GM23338 (cell line): Measurements from ENCODE around the gene NEK6. TPM values are rescaled to one million over a fixed set of nuclear protein-coding genes. Genes with fewer than 3 reads are reported as not detected.

Source experiments
- ATAC-seq: fragments of 200-7000 bp; cut with Tn5 transposase; 3 replicates; pipeline ENCODE4 v1.9.1; 2020
- DNase-seq: peaks from one replicate; pipeline ENCODE4 v3.0.0-alpha.2; 2015; ENCODE audit warnings: low spot score
- H2AFZ ChIP-seq: fragments of 200-600 bp; sonication (generic); 2 replicates; pipeline ENCODE4 v1.8.0; 2016; ENCODE audit warnings: antibody characterized with exemption, mild to moderate bottlenecking, moderate library complexity
- H3F3A ChIP-seq: fragments of 200-600 bp; sonication (generic); replicated peaks from 2 replicates; pipeline ENCODE4 v1.8.0; 2017; ENCODE audit warnings: antibody characterized with exemption, mixed run types, low read depth
- H3K27ac ChIP-seq: fragments of 200-600 bp; sonication (generic); 2 replicates; pipeline ENCODE4 v1.6.1; 2016; ENCODE audit warnings: low read depth
- H3K27me3 ChIP-seq: fragments of 200-600 bp; sonication (generic); 2 replicates; pipeline ENCODE4 v1.8.0; 2016; ENCODE audit warnings: mild to moderate bottlenecking, mixed run types, moderate library complexity; ENCODE audit not compliant: insufficient read depth
- H3K36me3 ChIP-seq: fragments of 200-600 bp; sonication (generic); 2 replicates; pipeline ENCODE4 v1.8.0; 2016; ENCODE audit warnings: mild to moderate bottlenecking; ENCODE audit not compliant: insufficient read depth
- H3K4me1 ChIP-seq: fragments of 200-600 bp; sonication (generic); 2 replicates; pipeline ENCODE4 v1.8.0; 2016; ENCODE audit warnings: mild to moderate bottlenecking, moderate library complexity; ENCODE audit not compliant: insufficient read depth
- H3K4me2 ChIP-seq: fragments of 200-600 bp; sonication (generic); 2 replicates; pipeline ENCODE4 v1.7.1; 2017; ENCODE audit warnings: mixed run types
- H3K4me3 ChIP-seq: fragments of 200-600 bp; sonication (generic); 2 replicates; pipeline ENCODE4 v1.6.1; 2016; ENCODE audit warnings: mixed run types
- H3K79me2 ChIP-seq: fragments of 200-600 bp; sonication (generic); replicated peaks from 2 replicates; pipeline ENCODE4 v1.8.0; 2017; ENCODE audit warnings: mild to moderate bottlenecking; ENCODE audit not compliant: insufficient read depth
- H3K9me2 ChIP-seq: fragments of 200-600 bp; sonication (generic); 2 replicates; pipeline ENCODE4 v1.8.0; 2017; ENCODE audit not compliant: insufficient read depth
- H4K20me1 ChIP-seq: fragments of 200-600 bp; sonication (generic); replicated peaks from 2 replicates; pipeline ENCODE4 v1.8.0; 2017; ENCODE audit warnings: mild to moderate bottlenecking; ENCODE audit not compliant: insufficient read depth
- H3K27ac Mint-ChIP-seq: 2 replicates; pipeline ENCODE4 v1.8.0; 2020; ENCODE audit warnings: inconsistent platforms, mild to moderate bottlenecking, moderate library complexity, mixed read lengths
- H3K27me3 Mint-ChIP-seq: 3 replicates; pipeline ENCODE4 v1.8.0; 2022; ENCODE audit warnings: low read depth, mild to moderate bottlenecking, moderate library complexity, mixed read lengths, inconsistent platforms; ENCODE audit not compliant: insufficient read depth, poor library complexity
- H3K36me3 Mint-ChIP-seq: 3 replicates; pipeline ENCODE4 v1.8.0; 2021; ENCODE audit warnings: low read depth, mild to moderate bottlenecking, inconsistent platforms, moderate library complexity, mixed read lengths
- H3K4me1 Mint-ChIP-seq: 3 replicates; pipeline ENCODE4 v1.8.0; 2020; ENCODE audit warnings: mild to moderate bottlenecking, inconsistent platforms, mixed read lengths
- H3K4me3 Mint-ChIP-seq: 3 replicates; pipeline ENCODE4 v1.8.0; 2021; ENCODE audit warnings: moderate library complexity, mild to moderate bottlenecking, inconsistent platforms, mixed read lengths
- H3K9me3 Mint-ChIP-seq: 3 replicates; pipeline ENCODE4 v1.8.0; 2020; ENCODE audit warnings: moderate library complexity, mild to moderate bottlenecking, inconsistent platforms, mixed read lengths
- CREB1 ChIP-seq: fragments of 250-450 bp; sonication (Bioruptor Pico); IDR thresholded peaks from 2 replicates; pipeline ENCODE4 v1.5.0; 2020; ENCODE audit warnings: low read depth, mild to moderate bottlenecking, moderate library complexity
- CTCF ChIP-seq, 2 experiments: fragments of 200-600 bp in 1 of 2; sonication (generic) in 1 of 2; conservative IDR thresholded peaks; 2 replicates each; pipeline versions ENCODE4 v1.5.1 to v1.6.1; 2016 to 2017; ENCODE audit warnings: antibody characterized with exemption in 2 of 2, low read depth in 2 of 2, mild to moderate bottlenecking in 2 of 2, moderate library complexity in 1 of 2
- EZH2 ChIP-seq: fragments of 200-600 bp; sonication (generic); IDR thresholded peaks from one replicate; pipeline ENCODE4 v1.8.0; 2017; ENCODE audit warnings: antibody characterized with exemption, mild to moderate bottlenecking, low read depth; ENCODE audit not compliant: unreplicated experiment
- JUNB ChIP-seq: IDR thresholded peaks from one replicate; pipeline ENCODE4 v1.6.1; 2016; ENCODE audit warnings: antibody characterized with exemption; ENCODE audit not compliant: unreplicated experiment
- NANOG ChIP-seq: IDR thresholded peaks from 2 replicates; pipeline ENCODE4 v1.6.1; 2016; ENCODE audit warnings: antibody characterized with exemption, borderline replicate concordance
- POLR2AphosphoS5 ChIP-seq: IDR thresholded peaks from 2 replicates; pipeline ENCODE4 v1.6.1; 2016; ENCODE audit warnings: antibody characterized with exemption, low read depth
- STAT1 ChIP-seq: IDR thresholded peaks from one replicate; pipeline ENCODE4 v1.6.1; 2016; ENCODE audit warnings: antibody characterized with exemption; ENCODE audit not compliant: unreplicated experiment
- ZNF114 ChIP-seq: fragments of 250-450 bp; sonication (Bioruptor Pico); IDR thresholded peaks from 2 replicates; pipeline ENCODE4 v1.5.0; 2020; ENCODE audit warnings: mild to moderate bottlenecking, moderate library complexity
- ZNF331 ChIP-seq: fragments of 250-450 bp; sonication (Bioruptor Pico); IDR thresholded peaks from 2 replicates; pipeline ENCODE4 v1.5.0; 2020; ENCODE audit warnings: low read depth, mild to moderate bottlenecking, moderate library complexity
- polyA plus RNA-seq: library from polyadenylated mRNA; unstranded; fragments of >200 nt; fragmentation: Nextera tagmentation; extraction: Ambion mirVana; gene quantifications from 2 replicates; pipeline ENCODE4 v1.2.1, GENCODE V29; 2016
- total RNA-seq: library from RNA; depleted of rRNA; stranded (reverse); fragments of >200 nt; shearing (Covaris generic); gene quantifications from 2 replicates; pipeline ENCODE4 v1.2.3, GENCODE V29; 2014
- TF ChIP-seq, protein P1 (sequence below): IDR thresholded peaks from one replicate; pipeline ENCODE4 v1.6.1; 2018; ENCODE audit warnings: antibody characterized with exemption; ENCODE audit not compliant: unreplicated experiment
- TF ChIP-seq, protein P2 (sequence below): fragments of 250-450 bp; sonication (Bioruptor Pico); IDR thresholded peaks from 2 replicates; pipeline ENCODE4 v1.5.0; 2020; ENCODE audit warnings: mild to moderate bottlenecking, moderate library complexity

NEK6 gene
- total and polyA plus RNA-seq, 2 experiments from 2014 or later, result 8.1 to 11.2 TPM

DNA sequence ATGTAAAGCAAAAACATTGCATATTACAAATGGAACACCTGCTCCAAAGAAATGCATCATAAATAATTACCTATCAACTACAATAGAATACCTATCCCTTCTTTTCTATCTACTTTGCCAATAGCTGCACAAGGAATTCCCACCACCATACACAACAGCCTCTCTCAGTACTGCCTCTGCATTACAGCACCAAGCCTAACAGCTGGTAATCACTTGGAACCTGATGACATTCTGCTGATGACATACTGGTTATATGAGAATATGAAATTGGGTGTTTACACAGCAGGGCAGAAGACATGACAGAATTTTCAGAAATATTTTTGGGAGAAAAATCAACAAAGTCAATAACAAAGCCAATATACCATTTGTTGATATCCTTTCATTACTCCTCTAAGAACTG, 114.3 kb downstream of the NEK6 start (continued):
- TF ChIP-seq, protein P1, sequence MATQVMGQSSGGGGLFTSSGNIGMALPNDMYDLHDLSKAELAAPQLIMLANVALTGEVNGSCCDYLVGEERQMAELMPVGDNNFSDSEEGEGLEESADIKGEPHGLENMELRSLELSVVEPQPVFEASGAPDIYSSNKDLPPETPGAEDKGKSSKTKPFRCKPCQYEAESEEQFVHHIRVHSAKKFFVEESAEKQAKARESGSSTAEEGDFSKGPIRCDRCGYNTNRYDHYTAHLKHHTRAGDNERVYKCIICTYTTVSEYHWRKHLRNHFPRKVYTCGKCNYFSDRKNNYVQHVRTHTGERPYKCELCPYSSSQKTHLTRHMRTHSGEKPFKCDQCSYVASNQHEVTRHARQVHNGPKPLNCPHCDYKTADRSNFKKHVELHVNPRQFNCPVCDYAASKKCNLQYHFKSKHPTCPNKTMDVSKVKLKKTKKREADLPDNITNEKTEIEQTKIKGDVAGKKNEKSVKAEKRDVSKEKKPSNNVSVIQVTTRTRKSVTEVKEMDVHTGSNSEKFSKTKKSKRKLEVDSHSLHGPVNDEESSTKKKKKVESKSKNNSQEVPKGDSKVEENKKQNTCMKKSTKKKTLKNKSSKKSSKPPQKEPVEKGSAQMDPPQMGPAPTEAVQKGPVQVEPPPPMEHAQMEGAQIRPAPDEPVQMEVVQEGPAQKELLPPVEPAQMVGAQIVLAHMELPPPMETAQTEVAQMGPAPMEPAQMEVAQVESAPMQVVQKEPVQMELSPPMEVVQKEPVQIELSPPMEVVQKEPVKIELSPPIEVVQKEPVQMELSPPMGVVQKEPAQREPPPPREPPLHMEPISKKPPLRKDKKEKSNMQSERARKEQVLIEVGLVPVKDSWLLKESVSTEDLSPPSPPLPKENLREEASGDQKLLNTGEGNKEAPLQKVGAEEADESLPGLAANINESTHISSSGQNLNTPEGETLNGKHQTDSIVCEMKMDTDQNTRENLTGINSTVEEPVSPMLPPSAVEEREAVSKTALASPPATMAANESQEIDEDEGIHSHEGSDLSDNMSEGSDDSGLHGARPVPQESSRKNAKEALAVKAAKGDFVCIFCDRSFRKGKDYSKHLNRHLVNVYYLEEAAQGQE, result no peak
- TF ChIP-seq CTCF (conservative IDR thresholded peaks at IDR 0.05; ENCODE audit: low read depth in 2 of 2) (no peak), ZNF114 (CRISPR knock-in tag) (no peak), POLR2AphosphoS5 (no peak)

- Mint-ChIP-seq H3K36me3 (peaks cover 22% of the 10 kb centered on the region; the same call in 2 of the 3 replicates), H3K27ac (no peak overlapping the region), H3K27me3 (no peaks in the 10 kb centered on the region), H3K4me1 (peaks cover 37% of the 10 kb centered on the region), H3K9me3 (peaks cover 3% of the 10 kb centered on the region; the same call in 2 of the 3 replicates), H3K4me3 (no peak overlapping the region)
- Histone ChIP-seq H3K27ac (no peak overlapping the region), H3K4me1 (no peaks in the 10 kb centered on the region), H3K9me2 (no peaks in the 10 kb centered on the region), H3K79me2 (peaks cover 98% of the 10 kb centered on the region), H3K36me3 (no peaks in the 10 kb centered on the region), H2AFZ (no peak overlapping the region), H4K20me1 (peaks cover 28% of the 10 kb centered on the region; the same call in 1 of the 2 replicates), H3F3A (no peaks in the 10 kb centered on the region), H3K4me2 (no peak overlapping the region), H3K27me3 (no peaks in the 10 kb centered on the region), H3K4me3 (no peak overlapping the region)
- DNase-seq, result no peak
- no peak for ATAC-seq
- TF ChIP-seq, protein P1, result no peak
- TF ChIP-seq STAT1 (no peak), JUNB (no peak), ZNF331 (CRISPR knock-in tag) (no peak), NANOG (no peak), EZH2 (no peak), ZNF114 (CRISPR knock-in tag) (no peak), CREB1 (CRISPR knock-in tag) (no peak)
- TF ChIP-seq, protein P2, sequence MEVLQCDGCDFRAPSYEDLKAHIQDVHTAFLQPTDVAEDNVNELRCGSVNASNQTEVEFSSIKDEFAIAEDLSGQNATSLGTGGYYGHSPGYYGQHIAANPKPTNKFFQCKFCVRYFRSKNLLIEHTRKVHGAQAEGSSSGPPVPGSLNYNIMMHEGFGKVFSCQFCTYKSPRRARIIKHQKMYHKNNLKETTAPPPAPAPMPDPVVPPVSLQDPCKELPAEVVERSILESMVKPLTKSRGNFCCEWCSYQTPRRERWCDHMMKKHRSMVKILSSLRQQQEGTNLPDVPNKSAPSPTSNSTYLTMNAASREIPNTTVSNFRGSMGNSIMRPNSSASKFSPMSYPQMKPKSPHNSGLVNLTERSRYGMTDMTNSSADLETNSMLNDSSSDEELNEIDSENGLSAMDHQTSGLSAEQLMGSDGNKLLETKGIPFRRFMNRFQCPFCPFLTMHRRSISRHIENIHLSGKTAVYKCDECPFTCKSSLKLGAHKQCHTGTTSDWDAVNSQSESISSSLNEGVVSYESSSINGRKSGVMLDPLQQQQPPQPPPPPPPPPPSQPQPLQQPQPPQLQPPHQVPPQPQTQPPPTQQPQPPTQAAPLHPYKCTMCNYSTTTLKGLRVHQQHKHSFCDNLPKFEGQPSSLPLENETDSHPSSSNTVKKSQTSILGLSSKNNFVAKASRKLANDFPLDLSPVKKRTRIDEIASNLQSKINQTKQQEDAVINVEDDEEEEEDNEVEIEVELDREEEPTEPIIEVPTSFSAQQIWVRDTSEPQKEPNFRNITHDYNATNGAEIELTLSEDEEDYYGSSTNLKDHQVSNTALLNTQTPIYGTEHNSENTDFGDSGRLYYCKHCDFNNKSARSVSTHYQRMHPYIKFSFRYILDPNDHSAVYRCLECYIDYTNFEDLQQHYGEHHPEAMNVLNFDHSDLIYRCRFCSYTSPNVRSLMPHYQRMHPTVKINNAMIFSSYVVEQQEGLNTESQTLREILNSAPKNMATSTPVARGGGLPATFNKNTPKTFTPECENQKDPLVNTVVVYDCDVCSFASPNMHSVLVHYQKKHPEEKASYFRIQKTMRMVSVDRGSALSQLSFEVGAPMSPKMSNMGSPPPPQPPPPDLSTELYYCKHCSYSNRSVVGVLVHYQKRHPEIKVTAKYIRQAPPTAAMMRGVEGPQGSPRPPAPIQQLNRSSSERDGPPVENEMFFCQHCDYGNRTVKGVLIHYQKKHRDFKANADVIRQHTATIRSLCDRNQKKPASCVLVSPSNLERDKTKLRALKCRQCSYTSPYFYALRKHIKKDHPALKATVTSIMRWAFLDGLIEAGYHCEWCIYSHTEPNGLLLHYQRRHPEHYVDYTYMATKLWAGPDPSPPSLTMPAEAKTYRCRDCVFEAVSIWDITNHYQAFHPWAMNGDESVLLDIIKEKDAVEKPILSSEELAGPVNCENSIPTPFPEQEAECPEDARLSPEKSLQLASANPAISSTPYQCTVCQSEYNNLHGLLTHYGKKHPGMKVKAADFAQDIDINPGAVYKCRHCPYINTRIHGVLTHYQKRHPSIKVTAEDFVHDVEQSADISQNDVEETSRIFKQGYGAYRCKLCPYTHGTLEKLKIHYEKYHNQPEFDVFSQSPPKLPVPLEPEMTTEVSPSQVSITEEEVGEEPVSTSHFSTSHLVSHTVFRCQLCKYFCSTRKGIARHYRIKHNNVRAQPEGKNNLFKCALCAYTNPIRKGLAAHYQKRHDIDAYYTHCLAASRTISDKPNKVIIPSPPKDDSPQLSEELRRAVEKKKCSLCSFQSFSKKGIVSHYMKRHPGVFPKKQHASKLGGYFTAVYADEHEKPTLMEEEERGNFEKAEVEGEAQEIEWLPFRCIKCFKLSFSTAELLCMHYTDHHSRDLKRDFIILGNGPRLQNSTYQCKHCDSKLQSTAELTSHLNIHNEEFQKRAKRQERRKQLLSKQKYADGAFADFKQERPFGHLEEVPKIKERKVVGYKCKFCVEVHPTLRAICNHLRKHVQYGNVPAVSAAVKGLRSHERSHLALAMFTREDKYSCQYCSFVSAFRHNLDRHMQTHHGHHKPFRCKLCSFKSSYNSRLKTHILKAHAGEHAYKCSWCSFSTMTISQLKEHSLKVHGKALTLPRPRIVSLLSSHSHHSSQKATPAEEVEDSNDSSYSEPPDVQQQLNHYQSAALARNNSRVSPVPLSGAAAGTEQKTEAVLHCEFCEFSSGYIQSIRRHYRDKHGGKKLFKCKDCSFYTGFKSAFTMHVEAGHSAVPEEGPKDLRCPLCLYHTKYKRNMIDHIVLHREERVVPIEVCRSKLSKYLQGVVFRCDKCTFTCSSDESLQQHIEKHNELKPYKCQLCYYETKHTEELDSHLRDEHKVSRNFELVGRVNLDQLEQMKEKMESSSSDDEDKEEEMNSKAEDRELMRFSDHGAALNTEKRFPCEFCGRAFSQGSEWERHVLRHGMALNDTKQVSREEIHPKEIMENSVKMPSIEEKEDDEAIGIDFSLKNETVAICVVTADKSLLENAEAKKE (CRISPR knock-in tag), result no peak
Observed at GRCh38 chr9:124373386-124373785, 115.6 kb downstream of the NEK6 start.
